Epidermal melanocyte (primary cell): Measurements from ENCODE around the gene CHST9.
"Not testable (repeated sequence)": the region's sequence is repeated elsewhere in the genome, so short reads cannot be mapped to it uniquely, and the experiment has no call there.

Experiments
- DNase-seq: peaks from one replicate; pipeline ENCODE4 v3.0.0; 2011; ENCODE audit warnings: low spot score; ENCODE audit not compliant: insufficient read length

Gene CHST9

DNA sequence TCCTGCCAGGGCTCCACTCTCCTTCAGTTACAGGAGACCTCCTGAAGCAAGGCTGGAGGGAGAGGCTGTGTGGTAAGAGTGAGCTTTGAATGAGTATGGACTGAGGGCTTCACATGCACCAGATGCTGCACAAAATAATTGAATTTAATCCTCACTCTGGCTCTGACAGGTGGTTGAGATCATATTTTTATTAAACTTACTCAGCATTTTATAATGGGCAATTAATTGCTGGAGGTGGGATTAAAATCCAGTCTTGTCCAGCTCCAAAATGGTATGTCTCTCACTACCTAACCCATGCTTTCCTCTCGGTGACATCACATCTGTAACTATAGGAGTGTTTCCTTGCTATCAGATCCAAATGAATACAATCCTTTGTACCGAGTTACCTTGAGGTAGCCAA, 253.4 kb downstream of the CHST9 start:
- no peak for DNase-seq

- DNase-seq = no peak
Observed at GRCh38 chr18:26930630-26931029, 254.5 kb downstream of the CHST9 start.

DNA sequence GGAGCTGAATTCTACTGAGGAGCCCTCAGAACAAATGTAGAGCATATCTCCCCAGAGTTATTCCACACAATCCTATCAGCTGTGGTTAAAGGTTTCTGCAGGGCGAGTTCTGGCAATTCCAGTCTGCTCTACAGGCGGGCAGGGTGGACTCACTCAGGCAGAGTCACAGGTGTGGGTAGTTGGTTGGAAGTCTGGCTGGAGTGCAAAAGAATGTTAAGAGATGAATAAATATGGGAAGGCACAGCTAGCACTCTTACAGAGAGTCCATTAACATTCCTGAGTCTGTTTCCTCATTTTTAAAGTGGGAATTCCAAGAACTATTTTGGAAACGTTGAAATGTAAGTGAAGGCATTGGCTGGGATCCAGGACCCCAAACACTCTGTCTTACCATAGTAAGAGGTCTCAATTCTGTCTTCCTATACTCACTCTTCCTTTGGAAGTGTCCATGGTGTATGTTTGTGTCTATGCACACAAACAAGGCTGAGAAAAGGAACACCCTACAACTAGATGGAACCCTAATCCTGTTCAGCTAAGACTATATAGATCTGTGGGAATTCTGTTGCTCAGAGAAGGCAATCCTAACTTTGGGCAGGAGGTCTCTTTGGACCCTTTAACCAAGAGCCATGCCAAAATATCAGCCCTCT, 256.3 kb downstream of the CHST9 start:
- DNase-seq = no peak

DNA sequence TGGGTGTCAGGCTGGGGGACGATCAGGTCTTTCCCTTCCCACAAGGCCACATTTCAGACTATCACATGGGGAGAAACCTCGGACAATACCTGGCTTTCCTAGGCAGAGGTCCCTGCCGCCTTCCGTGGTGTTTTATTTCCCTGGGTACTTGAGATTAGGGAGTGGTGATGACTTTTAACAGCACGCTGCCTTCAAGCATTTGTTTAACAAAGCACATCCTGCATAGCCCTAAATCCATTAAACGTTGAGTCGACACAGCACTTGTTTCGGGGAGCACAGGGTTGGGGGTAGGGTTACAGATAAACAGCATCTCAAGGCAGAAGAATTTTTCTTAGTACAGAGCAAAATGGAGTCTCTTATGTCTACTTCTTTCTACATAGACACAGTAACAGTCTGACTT, 257.3 kb downstream of the CHST9 start:
- DNase-seq = not testable (repeated sequence)

GRCh38 chr18:26926066-26926675, 258.9 kb downstream of the CHST9 start:
- no peak for DNase-seq

GRCh38 chr18:26925313-26925712, 259.8 kb downstream of the CHST9 start:
- no peak for DNase-seq

GRCh38 chr18:26922313-26922712, 262.8 kb downstream of the CHST9 start:
- no peak for DNase-seq

DNA sequence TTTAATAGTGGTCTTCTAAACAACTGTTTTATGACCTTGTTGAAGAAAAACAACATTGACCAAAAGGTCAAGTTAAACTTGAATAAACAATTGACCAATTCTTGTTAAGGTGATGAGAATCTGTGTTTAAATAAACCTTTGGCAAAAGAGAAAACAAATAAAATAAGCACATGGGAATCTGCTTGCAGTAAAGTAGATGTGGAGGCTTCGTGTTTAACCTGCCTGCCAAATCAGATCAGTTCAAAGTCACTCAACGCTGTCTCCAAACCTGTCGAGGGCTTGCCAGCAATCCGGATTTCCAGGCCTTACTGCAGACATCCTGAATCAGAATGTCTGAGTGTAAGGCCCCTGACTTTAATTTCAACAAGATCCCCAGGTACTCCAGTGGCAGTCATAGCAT, 264.5 kb downstream of the CHST9 start:
- DNase-seq = no peak

- DNase-seq = no peak
Observed at GRCh38 chr18:26919627-26920026, 265.5 kb downstream of the CHST9 start.

- DNase-seq = no peak
Observed at GRCh38 chr18:26919201-26919600, 265.9 kb downstream of the CHST9 start.

DNA sequence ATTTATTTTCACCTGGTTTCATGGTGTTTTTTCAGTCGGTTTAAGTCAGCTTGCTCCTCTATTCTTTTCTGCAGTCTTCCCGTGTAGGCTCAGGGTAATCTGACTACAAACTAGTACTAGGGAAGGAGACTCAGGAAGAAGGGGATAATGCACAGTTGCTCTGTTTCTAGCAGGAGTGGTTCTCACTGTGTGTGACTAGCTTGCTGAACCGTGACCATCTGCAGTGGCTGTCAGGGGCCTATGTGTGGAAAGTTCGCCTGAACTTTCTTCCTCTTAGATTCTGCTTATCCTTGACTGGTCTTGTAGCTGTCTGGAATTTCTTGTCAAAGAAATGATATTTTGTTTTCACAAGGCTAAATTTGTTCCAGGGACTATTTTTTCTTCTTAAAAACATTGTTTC, 273.3 kb downstream of the CHST9 start:
- DNase-seq = no peak

GRCh38 chr18:26909599-26910290, 275.4 kb downstream of the CHST9 start:
- no peak for DNase-seq

- no peak for DNase-seq
Observed at GRCh38 chr18:26908906-26909305, 276.2 kb downstream of the CHST9 start.

DNA sequence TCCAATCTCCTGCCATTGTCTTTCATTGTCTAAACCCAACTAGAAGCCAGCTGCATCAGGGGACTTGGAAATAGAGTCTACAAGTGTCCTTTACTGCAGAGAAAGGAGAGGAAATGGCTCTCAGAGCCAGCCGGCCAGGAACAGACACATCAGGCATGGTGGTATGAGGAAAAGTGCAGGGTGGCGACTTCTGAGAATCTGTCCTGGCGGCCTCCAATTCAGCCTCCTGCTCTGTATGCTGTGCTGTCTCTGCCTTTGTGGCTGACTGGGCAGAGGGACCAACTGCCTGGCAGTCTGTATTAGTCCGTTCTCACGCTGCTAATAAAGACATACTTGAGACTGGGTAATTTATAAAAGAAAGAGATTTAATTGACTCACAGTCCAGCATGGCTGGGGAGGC, 282.8 kb downstream of the CHST9 start:
- DNase-seq = no peak

GRCh38 chr18:26901020-26901419, 284.1 kb downstream of the CHST9 start:
- DNase-seq = no peak

DNA sequence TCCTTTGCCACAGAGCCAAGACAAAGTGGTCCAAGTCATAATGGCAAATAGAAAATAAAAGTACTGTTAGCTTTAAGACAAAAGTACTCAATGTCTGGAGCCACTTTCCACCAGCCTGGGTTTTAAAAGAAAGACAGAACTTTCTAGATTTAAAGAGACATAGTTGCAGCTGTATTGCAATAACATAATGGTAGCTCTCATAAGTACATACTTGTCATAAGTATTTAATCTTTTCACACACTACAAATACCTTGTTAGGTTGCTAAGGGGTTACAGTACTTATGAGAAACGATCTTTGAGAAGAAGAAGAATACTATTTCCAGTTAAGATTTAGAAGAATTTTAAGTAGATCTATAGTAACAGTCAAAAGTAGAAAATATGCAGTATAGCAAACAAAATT, 290.7 kb downstream of the CHST9 start:
- no peak for DNase-seq

GRCh38 chr18:26893996-26894395, 291.1 kb downstream of the CHST9 start:
- DNase-seq = no peak

GRCh38 chr18:26888259-26888658, 296.8 kb downstream of the CHST9 start:
- no peak for DNase-seq

- DNase-seq = no peak
Observed at GRCh38 chr18:26875040-26875654, 310.0 kb downstream of the CHST9 start.

- DNase-seq = no peak
Observed at GRCh38 chr18:26874283-26874682, 310.8 kb downstream of the CHST9 start.

- DNase-seq = no peak
Observed at GRCh38 chr18:26869640-26870039, 315.5 kb downstream of the CHST9 start.

GRCh38 chr18:26868968-26869586, 316.0 kb downstream of the CHST9 start:
- no peak for DNase-seq
